Colonic mucosa (tissue), 4 donors: ENCODE data around the gene APC2. TPM values are rescaled to one million over a fixed set of nuclear protein-coding genes. Genes with fewer than 3 reads are reported as not detected.

ENCODE experiments used
- DNase-seq: peaks from one replicate; pipeline ENCODE4 v3.0.0-alpha.2; 2020
- H3K27ac ChIP-seq: fragments of 200-600 bp; one replicate; pipeline ENCODE4 v1.8.0; 2021
- H3K27me3 ChIP-seq: fragments of 200-600 bp; one replicate; pipeline ENCODE4 v1.8.0; 2021
- H3K36me3 ChIP-seq: fragments of 200-600 bp; one replicate; pipeline ENCODE4 v1.8.0; 2021
- H3K4me1 ChIP-seq: fragments of 200-600 bp; one replicate; pipeline ENCODE4 v1.8.0; 2021; ENCODE audit warnings: mild to moderate bottlenecking
- H3K4me3 ChIP-seq: fragments of 200-600 bp; one replicate; pipeline ENCODE4 v1.8.0; 2021
- H3K9ac ChIP-seq, 2 donors: one replicate each; pipeline ENCODE4 v1.7.0; 2013; ENCODE audit warnings: control low read depth in 2 of 2, low read depth in 2 of 2, low read length in 2 of 2
- H3K9me3 ChIP-seq: fragments of 200-600 bp; one replicate; pipeline ENCODE4 v1.8.0; 2021
- intact Hi-C: fragments of 100-400 bp; cut with DNase I; formaldehyde crosslinking; loops from one replicate; pipeline ENCODE4 v1.14.1; 2022
- total RNA-seq, 2 donors: library from RNA; stranded (reverse); fragmentation: NEBNext Ultra II Directional in 1 of 2; extraction: Animal tissue kit (Norgen Biotek cat#: 25700) in 1 of 2; gene quantifications; one replicate each; pipeline ENCODE4 v1.2.1, GENCODE V29; 2021
- TF ChIP-seq, protein P1 (sequence below): fragments of 200-600 bp; IDR thresholded peaks from one replicate; pipeline ENCODE4 v1.8.0; 2022; ENCODE audit warnings: antibody characterized with exemption, mild to moderate bottlenecking
- donor health status: healthy.
- donor health status: DM: no; HTN: no; CAD: no.
- donor health status: DM: no; HTN: no; CAD: no.

Gene APC2
- total RNA-seq, 2 donors from 2014 or later, result 0.05 to 0.42 TPM

DNA sequence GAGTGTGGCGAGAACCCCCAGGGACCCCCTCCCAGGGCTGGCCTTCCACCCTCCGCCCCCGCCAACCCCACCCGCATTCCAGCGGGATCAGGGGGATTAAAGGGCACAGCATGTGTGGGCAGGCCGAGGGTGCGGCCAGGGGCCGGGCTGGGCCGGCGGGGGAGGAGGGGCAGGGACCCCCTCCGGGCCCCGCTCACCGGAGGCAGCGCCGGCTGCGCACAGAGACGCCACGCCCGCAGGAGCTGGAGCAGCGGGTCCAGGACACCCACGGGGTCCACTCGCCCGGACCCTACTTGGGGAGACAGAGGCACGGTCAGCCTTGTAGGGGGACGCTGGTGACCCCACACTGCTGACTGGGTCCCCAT, 60.5 kb downstream of the APC2 start:
- DNase-seq, result no peak
- H3K36me3 ChIP-seq, result no peaks in the 10 kb centered on the region
- peak overlapping the region in 1 of 2 donors; percentile 12 for H3K9ac ChIP-seq
- TF ChIP-seq, protein P1, sequence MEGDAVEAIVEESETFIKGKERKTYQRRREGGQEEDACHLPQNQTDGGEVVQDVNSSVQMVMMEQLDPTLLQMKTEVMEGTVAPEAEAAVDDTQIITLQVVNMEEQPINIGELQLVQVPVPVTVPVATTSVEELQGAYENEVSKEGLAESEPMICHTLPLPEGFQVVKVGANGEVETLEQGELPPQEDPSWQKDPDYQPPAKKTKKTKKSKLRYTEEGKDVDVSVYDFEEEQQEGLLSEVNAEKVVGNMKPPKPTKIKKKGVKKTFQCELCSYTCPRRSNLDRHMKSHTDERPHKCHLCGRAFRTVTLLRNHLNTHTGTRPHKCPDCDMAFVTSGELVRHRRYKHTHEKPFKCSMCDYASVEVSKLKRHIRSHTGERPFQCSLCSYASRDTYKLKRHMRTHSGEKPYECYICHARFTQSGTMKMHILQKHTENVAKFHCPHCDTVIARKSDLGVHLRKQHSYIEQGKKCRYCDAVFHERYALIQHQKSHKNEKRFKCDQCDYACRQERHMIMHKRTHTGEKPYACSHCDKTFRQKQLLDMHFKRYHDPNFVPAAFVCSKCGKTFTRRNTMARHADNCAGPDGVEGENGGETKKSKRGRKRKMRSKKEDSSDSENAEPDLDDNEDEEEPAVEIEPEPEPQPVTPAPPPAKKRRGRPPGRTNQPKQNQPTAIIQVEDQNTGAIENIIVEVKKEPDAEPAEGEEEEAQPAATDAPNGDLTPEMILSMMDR, result no peak
- no peak overlapping the region for H3K4me3 ChIP-seq
- H3K4me1 ChIP-seq, result no peaks in the 10 kb centered on the region
- peaks cover 4% of the 10 kb centered on the region for H3K27me3 ChIP-seq
- H3K27ac ChIP-seq, result no peak overlapping the region
- no peaks in the 10 kb centered on the region for H3K9me3 ChIP-seq
- intact Hi-C loops, result loop anchor here (10.0 kb wide), 1 partner anchor 226 kb away; the partner anchor contains the start of gene EFNA2

DNA sequence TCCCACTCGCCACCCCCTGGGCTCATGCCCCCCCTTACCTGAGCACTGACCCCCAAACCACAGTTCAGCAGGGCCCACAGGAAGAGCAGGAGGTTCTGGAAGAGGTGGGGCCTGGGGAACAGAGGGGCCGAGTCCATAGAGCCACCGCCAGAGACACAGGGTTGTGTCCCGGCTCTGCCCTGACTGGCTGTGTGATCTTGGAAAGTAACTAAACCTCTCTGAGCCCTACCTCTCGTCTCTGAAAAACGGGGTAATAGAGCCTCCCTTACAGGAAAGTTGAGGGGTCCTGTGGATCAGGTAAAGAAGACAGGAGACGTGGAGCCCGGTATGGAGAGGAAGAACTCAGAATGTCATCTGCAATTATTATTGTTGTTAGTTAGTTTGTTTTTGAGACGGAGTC, 60.9 kb downstream of the APC2 start:
- H3K9me3 ChIP-seq, result no peaks in the 10 kb centered on the region
- intact Hi-C loops, result loop anchor here (10.0 kb wide), 1 partner anchor 226 kb away; the partner anchor contains the start of gene EFNA2
- no peaks in the 10 kb centered on the region for H3K36me3 ChIP-seq
- no peaks in the 10 kb centered on the region for H3K4me1 ChIP-seq
- H3K27me3 ChIP-seq, result peaks cover 4% of the 10 kb centered on the region
- no peak for DNase-seq
- no peak overlapping the region for H3K4me3 ChIP-seq
- no peak overlapping the region for H3K27ac ChIP-seq
- peak overlapping the region in 1 of 2 donors; percentile 12 for H3K9ac ChIP-seq
- TF ChIP-seq, protein P1, result no peak

DNA sequence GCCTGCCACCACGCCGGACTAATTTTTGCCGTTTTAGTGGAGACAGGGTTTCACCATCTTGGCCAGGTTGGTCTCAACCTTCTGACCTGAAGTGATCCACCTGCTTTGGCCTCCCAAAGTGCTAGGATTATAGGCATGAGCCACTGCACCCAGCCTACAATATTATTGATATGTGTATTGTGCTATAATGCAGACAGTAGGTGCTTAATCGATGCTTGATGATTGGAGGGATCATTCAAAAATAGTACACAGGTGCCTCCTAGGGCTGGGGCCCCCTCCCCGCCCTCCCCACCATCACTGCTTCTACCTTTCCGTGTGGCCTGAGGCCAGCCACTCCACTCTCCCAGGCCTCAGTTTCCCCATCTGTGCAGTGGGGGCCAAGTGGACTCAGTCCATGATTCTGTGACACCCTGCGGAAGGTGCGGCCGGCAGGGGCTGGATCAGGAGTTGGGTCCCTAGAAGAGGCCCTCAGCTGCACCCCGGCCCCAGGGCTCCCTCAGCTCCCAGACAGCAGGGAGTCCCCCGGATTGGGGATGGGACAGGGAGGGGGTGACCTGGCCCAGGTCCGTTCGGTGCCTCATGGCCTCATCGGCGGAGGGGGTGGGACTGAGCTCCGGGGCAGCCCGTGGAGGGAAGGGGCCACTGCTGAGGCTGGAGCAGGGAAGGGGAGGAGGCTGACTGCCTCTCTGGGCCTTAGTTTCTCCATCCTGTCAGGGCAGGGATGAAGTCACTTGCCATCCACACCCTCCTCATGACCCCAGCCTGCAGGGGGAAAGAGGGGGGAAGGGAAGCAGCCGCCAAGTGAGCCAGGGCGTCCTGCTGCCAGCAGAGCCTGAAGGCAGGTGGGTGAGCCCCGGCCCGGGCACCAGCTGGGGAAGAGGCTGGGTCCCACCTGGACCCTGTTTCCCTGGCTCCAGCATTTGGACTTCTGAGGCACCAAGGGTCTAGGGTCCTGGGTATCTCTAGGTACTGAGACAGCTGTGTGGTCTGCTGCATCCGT, 61.7 kb downstream of the APC2 start:
- Histone ChIP-seq H3K27ac (no peak overlapping the region), H3K27me3 (peaks cover 4% of the 10 kb centered on the region), H3K9me3 (no peaks in the 10 kb centered on the region), H3K4me1 (no peaks in the 10 kb centered on the region), H3K4me3 (no peak overlapping the region), H3K9ac (no peak overlapping the region), H3K36me3 (no peaks in the 10 kb centered on the region)
- DNase-seq, result no peak
- intact Hi-C loops, result loop anchor here (10.0 kb wide), 1 partner anchor 227 kb away; the partner anchor contains the start of gene EFNA2
- TF ChIP-seq, protein P1, result no peak

DNA sequence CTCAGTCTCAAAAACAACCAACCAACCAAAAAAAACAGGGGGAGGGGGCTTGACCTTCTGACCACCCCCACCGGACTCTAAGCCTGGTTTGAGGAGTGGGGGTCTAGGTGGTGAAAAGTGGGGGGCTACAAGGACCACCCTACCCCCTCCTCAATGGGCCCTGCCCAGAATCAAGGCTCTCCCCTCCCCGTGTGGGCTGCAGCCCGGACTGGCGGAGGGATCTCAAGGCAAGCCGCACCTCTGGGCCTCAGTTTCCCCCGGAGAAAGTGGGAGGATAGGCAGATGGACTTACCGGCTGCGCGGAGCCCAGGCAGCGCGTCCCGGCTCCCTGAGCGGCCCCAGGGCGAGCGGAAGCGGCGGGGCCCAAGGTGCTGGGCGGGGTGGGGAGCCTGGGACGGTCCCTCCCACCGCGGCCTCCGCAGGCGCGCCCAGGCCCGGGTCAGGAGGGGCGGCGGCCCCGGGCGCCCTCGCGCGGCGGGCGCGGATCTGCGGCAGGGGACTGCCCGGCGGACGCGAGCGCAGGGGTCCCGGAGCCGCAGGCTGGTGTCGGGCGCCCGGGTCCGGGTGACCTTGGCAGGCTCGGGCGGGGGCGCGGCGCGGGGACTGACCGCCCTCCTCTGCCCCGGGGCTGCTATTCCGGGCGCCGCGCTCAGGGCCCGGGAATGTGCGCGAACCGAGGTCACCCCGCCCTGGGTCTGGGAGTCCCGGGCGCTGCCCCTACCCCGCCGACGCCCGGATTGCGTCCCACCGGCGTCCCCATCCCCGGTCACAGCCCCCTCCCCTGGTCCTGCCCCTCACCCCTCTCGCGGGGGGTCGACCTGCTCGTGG, 63.0 kb downstream of the APC2 start, which contains the start of gene ADAMTSL5:
Gene ADAMTSL5 (minus strand): TSS at position 349 of the 828 bp plus-strand sequence. CDS start 2,076 bp downstream, outside the sequence.
- Histone ChIP-seq H3K4me3 (peak within 1 kb of the TSS; percentile 59), H3K9ac (peak within 1 kb of the TSS; percentile 46 to 84), H3K9me3 (no peaks in the 10 kb centered on the region), H3K27me3 (peaks cover 4% of the 10 kb centered on the region), H3K36me3 (no peaks in the 10 kb centered on the region), H3K27ac (no peak within 1 kb of the TSS), H3K4me1 (no peaks in the 10 kb centered on the region)
- TF ChIP-seq, protein P1, result no peak
- intact Hi-C loops, result loop anchor here (10.0 kb wide), 1 partner anchor 228 kb away; the partner anchor contains the start of gene EFNA2
- DNase-seq, result peak; percentile 82
